GM19239 (cell line): ENCODE results near the gene SORCS2.

Experiments
- DNase-seq: peaks from one replicate; pipeline ENCODE4 v3.0.0; 2011; ENCODE audit warnings: low spot score; ENCODE audit not compliant: insufficient read length
- FAIRE-seq: peaks from 2 replicates; lab custom pipeline; 2011; peaks lifted over from hg19 to GRCh38; lab: Jason Lieb, UNC

The SORCS2 gene

DNA sequence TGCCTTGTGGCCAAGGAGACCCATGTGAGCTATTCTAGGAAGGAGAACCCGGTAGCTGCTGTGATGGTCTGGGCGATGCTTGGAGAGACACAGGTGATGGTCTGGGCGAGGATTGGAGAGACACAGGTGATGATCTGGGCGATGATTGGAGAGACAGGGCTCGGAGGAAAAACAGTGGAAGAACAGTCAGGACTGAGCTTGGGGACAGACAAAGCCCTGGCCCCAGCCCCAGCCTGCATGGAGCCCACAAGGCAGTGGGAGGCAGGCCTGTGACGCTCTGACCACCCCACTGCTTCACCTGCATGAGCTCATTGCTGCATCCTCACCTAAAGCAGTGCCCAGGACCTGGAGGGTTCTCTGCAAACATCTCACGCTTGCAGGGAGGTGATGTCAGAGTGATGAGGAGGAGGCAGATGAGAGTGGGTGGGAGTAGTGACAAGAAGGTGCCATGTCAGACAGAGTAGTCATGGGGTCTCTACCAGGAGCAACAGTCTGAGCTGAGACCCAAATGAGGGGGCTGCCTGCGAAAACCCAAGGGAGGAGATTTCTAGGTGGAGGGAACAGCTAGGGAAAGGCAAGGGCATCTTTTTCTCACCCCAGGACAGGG, 278.3 kb downstream of the SORCS2 start:
- no peak for FAIRE-seq
- DNase-seq, result no peak

DNA sequence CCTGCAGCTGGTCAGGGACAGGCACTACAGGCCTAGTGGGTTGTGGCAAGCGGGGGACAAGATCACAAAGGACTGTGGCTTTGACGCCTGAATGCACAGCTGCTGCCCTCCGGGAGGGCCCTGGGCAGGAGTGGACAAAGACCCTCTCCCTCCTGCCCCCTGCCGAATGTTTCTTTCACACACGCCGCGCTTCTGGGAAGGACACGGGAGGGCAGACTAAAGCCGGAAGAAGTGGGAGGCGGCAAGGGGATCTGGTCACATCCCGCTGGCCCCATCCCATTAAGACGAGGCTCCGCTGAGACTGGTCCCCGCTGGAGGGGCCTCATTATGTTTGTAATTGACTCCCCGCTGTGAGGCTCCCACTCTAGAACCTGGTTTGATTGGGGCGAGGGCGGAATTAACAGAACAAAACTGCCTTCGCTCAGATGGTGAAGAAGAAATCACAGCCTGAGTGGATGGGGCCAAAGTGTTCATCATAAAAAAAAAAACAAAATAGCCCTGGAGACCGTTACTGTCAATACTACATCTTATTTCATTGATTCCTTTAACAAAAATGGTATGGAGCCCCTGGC, 280.2 kb downstream of the SORCS2 start:
- no peak for FAIRE-seq
- DNase-seq, result no peak

DNA sequence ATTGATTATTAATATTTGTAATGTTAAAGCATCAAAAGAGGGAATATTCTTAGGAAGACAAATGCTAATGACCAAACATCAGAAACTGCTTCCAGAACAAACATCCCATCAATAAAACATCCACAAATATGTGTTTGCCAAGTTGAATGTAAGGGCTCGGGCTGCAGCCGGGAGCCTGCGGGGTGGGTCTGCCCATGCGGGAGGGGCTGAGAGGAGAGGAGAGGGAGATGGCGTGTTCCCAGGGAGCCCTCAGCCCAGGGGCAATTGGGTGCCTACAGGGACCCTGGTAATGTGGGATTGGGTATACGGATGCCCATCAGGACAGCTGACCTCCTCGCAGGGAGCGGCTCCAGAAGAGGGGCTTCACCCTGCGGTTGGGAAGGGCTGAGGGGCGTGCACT, 280.7 kb downstream of the SORCS2 start:
- no peak for DNase-seq

DNA sequence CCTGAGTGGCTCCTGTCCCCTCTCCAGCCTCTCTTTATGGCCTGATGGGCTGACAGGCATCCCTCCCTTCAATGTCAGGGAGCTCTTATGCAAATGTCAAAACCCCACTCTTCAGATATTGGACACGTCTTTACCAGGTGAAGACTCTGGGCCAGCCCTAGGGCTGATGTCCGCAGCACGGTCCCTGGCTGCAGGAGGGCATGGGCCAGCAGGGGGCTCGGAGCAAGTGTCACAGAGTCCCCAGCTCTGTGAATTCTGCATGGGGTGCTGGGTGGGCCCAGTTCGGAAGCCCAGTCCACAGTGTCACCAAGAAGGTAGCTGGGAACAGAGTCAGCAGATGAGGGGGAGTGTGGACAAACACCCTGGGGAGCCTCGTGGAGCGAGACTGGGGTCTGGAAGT, 282.0 kb downstream of the SORCS2 start:
- no peak for FAIRE-seq

More for the DNA sequence above, 280.7 kb downstream of the SORCS2 start:
- FAIRE-seq, result no peak

DNA sequence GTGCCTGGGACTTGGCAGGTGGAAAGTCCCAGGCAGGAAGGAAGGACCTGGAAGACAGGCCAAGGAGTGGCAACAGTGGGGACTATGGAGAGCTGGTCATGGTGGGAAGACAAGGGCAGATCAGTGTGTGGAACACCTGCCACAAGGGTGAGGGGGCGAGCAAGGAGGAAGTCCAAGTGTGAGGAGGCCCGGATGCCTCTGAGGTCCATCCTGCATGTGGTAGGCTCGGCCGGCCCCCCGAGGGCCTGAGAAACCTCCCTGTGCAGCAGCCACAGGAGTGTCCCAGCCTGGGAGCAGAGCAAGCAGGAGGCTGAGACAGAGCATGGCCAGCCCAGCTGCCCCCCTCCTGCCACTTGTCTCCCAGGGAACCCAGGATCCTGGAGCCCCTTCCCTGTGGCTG, 282.9 kb downstream of the SORCS2 start:
- DNase-seq, result no peak
- no peak for FAIRE-seq

More for the DNA sequence above, 282.0 kb downstream of the SORCS2 start:
- DNase-seq, result no peak

DNA sequence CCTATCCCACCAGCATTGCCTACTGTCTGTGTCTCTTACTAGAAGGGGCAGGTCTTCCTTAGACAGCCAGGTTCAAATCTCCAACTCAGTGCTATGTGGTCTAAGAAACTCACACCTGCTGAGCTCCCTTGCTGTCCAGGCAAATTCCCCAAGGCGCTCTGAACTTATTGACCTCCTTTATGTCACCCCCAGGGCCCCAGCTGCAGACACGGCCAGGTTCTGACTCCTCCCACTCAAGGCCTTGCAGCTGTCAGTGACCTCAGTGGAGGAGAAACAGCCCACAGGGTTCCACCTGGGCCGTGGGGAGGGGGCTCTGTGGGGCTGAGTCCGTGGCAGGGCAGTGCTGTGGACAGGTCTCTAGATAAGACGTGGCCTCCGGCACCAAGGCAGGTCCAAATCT, 284.5 kb downstream of the SORCS2 start:
- no peak for FAIRE-seq
- DNase-seq, result no peak

DNA sequence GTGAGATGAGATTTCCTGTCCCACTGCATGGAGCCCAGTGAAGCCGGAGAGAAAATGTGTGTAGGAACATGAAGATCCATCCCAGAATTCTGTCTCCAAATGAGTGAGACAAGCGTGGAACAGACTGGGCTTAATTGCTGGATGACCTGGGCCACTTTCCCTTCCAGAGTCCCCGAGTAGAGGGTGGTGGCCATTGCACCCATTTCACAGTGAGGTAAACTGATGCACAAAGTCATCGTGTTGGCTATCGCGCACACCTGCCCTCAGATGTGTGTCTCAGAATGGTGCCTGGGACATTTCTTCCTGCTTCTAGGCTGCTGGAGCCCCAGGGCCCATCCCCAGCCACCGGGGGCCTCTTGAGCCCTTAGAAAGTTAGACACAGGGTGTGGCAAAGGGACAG, 285.4 kb downstream of the SORCS2 start:
- FAIRE-seq, result no peak

DNA sequence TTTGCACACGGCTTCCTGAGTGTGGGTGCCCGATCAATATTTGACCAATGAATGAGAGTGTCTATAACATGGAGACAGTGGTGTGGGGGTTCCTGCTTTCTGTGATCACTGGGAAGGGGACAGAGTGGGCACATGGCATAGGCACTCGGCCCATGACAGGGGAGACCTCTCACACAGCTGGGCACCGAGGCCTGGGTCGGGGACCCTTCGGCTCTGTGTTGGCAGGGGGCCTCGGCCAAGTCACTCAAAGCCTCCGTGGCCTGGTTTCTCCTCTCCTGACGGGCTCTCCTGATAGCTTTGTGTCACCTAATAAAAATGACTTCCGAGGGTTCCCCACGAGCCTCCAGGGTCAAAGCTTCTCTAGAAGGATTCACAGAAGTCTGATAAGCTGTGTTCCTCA, 286.3 kb downstream of the SORCS2 start:
- DNase-seq (no peak), FAIRE-seq (no peak)

More for the DNA sequence above, 285.4 kb downstream of the SORCS2 start:
- no peak for DNase-seq

DNA sequence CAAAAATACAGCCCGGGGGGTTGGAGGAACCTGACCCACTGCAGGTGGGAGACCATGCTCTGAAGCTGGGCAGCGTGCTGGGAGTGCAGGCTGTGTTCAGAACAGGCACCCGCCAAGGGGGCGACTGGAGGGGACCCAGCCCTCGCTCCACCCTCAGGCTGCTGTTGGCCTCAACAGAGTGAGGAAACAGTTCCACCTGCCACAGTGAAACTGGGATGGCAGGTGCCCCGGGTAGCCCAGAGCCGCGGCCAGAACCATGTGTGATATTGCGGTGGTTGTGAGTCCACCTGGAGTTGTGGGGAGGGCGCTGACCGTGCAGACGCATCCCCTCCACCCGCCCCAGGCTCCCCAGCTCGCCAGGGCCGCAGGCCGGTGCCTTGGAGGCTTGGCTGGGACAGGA, 288.1 kb downstream of the SORCS2 start:
- no peak for FAIRE-seq
- DNase-seq, result no peak

DNA sequence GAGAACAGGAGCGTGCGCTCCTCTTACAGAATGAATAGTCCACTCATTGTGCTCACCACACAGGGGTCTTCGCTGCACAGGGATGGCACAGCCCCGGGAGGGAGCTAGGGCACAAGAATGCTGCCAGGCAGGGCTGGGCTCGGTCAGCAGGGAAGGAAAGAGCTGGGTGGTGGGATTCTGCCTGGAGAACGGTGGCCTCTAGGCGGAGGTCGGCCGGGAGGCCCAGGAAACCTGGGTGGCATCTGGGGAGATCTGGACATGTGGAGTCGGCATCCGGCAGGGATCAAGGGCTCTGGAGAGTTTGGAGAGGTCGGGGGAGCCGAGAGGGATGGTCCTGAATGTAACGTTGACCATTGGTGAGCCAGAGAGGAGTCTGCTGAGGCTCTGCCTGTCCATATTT, 288.9 kb downstream of the SORCS2 start:
- DNase-seq, result no peak
- no peak for FAIRE-seq

DNA sequence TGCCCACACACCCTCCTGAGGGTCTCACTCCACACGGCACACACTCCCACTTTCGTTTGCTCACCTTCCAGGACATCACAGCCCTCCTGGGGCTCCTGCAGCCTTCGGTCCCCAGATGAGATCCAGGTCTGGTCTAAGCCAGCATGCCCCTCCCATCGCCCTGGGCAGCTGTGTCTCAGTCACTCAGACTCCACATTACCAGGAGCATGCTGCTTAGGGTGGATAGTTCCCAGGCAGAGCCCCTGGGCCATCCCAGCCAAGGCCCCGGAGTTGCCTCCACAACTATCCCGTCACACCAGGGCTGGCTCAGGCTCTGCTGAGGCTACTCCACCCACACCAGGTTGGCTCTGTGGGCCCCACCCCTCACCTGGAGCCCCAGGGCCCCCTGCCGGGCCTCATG, 292.8 kb downstream of the SORCS2 start:
- FAIRE-seq (no peak), DNase-seq (no peak)

DNA sequence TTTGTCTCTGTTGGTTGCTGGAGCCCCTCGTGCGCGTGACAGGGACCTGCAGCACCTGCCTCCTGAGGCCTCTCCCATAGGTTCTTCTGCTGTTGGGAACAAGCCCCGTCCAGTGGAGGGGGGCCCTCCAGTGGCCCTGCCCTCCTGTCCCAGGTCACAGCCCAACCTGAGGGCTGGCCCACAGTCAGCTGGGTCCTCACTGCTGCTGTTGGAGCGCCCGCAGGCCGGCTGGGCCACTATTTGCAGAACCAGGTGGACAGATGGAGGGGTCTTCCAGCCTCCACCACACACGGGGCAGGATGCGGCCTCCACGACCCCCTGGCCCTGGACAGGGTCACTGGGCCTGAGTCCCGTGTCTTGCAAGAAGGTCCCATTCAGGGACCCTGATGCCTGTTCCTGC, 293.8 kb downstream of the SORCS2 start:
- FAIRE-seq, result no peak

DNA sequence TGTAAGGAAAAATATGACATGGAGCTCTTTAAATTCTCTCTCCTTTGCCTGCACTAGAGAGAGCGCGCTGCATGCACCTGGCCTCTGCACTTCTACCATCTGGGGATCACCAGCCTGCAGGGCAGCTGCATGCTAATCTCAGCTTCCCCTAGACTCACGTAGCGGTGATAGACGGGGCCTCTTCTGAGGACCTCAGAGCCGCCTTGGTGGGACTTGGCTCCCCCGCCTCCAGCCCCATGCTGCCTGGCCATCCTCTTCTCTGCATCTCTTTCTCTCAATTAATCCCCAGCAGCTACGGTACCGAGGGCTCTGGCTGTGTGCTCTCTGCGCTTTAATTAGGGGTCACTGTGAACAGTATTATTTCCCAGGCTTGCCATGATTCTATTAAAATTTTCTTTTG, 295.2 kb downstream of the SORCS2 start:
- no peak for FAIRE-seq
- no peak for DNase-seq

More for the DNA sequence above, 293.8 kb downstream of the SORCS2 start:
- no peak for DNase-seq

DNA sequence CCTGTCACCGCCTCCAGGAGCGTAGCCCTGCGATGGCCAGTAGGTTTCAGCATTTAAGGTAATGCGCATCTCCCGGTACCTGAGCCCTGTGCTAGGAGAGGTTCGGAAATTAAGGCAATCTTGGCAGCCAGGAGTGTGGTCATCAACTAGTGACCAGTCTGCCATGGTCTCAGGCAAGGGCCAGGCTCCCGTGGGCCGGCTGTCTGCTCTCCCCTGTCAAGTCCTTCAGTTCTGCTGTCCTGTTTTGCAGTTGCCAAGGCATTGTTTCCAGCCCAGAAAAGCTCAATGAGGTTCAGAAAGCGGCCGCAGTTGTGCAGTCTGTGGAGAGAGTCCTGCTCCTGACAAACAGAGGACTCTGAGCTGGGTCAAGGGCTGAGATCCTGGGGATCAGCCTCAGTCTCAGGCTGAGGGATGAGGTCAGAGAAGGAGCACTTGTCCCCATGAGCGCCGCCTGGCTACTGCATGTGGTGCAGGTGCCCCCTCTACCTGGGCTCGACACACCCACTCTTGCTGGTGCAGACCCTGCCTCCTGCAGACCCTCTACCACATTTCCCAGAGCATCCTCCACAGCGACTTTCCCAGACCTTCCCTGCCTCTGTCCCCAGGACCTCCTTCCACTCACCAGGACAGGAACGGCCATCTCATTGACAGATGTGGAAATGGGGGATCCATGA, 295.8 kb downstream of the SORCS2 start:
- DNase-seq (no peak), FAIRE-seq (no peak)

DNA sequence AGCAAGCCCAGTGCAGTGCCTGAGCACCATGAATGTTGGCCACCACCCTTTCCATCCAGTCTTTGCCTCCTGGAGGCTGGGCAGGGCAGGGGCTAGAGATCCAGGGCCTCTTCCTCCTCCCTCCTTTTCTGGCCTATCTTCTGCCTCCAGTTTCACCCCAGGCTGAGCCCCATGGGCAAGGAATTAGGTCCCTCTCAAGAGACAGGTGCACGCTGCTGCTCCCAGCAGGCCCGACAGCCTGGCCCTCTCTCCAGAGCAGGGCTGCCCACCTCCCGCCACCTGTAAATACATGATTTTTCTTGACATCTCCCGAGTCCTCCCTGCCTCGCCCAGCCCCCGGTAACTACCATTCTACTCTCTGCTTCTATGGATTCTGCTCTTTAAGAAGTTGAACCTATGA, 299.6 kb downstream of the SORCS2 start:
- DNase-seq (no peak), FAIRE-seq (no peak)

DNA sequence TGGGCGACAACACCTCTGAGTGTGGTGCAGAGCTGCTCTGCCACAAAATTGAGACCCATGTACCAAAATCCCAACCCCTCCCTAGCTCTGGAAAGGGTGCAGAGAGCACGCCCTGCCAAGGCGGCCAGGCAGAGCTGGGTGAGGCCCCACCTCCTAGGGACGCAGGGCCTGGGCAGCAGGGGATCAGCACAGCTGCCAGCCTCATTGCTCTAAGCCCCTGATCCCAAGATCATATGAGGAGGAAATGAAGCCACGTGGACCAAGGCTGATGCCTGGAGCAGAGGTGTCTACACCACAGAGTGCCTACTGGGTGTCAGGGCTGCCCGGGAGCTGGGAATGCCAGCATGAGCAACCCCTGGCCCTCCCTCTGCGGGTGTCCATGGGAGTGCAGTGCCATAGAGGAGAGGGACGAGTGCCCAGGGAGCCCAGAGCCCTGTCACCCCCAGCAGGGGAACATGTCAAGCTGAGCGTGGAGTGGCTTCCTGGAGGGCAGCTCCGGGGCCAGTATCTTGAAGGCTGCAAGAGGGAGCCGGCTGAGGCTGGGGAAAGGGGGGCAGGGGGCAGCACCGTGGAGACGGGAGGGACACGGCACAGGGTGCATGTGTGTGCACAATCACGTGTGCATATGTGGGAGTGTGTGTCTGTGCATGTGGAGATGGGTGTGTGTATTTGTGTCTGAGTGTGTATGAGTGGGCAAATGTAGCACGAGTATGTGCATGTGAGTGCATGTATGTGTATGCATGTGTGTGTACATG, 306.3 kb downstream of the SORCS2 start:
- FAIRE-seq (no peak), DNase-seq (no peak)

DNA sequence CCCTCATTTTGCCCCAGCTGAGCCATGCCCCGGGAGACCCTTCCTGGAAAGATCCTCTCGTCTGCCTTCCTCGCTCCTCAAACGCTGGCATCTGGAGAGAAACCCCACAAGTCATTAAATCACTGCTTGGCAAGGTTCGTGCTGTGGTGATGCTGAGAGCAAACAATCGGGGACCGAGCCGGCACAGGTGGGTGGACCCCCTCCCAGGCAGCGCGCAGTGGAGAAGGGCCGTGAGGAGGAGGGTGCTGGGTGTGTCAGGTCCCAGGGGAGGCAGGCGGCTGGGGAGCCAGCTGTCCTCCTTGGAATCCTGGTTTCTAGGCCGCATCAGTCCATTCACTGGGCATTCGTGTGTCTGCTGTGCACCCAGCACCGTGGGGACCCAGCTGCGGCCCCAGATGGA, 307.3 kb downstream of the SORCS2 start:
- DNase-seq, result no peak
- no peak for FAIRE-seq

DNA sequence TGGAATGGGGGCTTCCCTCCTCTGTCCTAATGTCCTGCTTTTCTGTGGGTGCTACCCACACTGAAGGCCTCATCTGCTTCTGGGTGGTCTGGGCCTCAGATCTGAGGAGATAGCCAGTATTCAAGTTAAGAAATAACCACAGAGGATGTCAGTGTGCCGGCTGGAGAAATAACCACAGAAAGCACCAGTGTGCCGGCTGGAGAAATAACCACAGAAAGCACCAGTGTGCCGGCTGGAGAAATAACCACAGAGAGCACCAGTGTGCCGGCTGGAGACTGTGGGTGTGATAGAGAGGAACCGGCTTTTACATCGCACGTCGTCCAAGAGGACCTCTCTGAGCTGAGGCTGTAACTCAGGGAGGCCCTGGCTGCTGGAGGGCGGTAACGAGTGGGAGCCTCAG, 308.1 kb downstream of the SORCS2 start:
- FAIRE-seq (no peak), DNase-seq (no peak)

DNA sequence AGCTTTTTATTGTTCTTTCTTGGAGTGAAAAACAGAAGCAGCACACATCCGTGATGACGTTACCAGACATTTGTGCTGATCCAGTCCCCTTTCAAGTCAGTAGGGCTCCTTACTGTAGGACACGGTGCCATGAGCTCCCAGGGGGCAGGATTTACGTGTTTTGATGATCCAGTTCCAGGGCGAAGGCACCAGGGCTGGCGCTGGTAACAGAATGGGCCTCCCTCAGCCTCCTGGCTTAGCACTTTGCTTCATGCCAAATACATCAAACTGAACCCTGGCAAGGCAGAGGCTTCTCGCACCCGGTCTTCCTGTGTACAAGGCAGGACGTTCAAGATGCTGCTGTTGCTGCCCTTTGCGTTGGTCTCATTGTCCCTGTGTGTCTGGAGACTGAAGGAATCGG, 309.0 kb downstream of the SORCS2 start:
- DNase-seq (no peak), FAIRE-seq (no peak)

DNA sequence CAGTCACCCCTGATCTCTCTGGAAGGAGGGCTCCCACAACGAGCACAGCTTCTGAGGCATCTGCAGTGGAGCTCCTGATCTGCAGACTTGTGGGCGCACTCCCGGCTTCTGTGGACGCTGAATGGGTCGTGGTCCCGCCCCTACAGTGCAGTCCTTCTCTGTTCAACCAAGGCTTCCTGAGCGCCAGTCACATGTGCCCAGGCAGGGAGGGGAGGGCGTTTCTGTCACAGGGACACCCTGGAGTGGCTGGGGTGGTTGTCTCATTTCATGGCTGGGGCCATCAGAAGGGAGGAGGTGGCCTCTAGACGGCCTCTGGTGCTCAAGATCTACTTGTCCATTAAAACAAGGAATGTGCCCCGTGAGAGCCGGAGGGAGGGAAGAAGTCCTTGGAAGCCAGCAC, 309.5 kb downstream of the SORCS2 start:
- DNase-seq (no peak), FAIRE-seq (no peak)

DNA sequence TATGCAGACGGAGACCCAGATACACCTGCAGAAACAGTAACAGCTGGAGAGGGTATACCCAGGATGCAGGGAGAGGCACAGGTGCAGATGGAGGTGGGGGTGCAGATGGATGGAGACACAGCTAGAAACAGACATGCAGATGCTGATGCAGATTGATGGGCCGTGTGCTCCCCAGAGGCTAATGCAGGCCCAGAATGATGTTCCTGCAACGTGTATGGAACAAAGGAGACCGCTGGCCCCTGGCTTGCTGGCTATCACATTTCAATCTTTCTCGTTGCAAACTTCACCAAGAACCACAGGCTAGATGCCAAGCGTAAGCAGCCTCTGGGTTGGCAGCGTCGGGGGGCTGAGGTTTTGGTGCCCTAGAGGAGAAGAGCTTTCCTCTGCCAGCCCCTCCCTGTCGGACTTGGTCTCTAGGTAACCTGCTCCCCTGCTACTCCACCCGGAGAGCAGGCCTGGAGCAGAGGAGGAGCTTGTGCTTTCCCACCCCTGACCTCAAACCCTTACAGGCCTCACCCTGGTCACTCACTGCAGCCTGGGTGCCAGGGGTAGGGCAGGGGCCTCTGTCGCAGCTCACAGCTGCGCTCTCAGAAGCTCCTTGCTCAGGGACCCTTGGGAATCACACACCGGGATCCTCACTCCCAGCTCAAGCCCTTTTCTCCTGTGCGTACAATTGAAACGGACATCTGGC, 311.4 kb downstream of the SORCS2 start:
- FAIRE-seq (no peak), DNase-seq (no peak)
